Stimulated activated effector memory CD8-positive, alpha-beta T cell treated with anti-CD3 and anti-CD28 coated beads, Interleukin-12 subunit alpha, Interleukin-12 subunit beta, amount 100 ng/mL, for 72 hours (primary cell): Measurements from ENCODE around the gene TLE3.
"Not testable (repeated sequence)": the region's sequence is repeated elsewhere in the genome, so short reads cannot be mapped to it uniquely, and the experiment has no call there.

Experiments
- ATAC-seq: fragments of 150-1000 bp; cut with Tn5 transposase; 2 replicates; pipeline ENCODE4 v1.10.0; 2021
- DNase-seq, 2 donors: peaks; one replicate each; pipeline ENCODE4 v3.0.0; 2021 to 2022; ENCODE audit warnings: low spot score in 2 of 2
- H3K27ac Mint-ChIP-seq: one replicate; pipeline ENCODE4 v1.8.0; 2022; ENCODE audit warnings: mild to moderate bottlenecking, mixed read lengths
- H3K36me3 Mint-ChIP-seq: one replicate; pipeline ENCODE4 v1.8.0; 2022; ENCODE audit warnings: mild to moderate bottlenecking, mixed read lengths
- H3K4me1 Mint-ChIP-seq: one replicate; pipeline ENCODE4 v1.8.0; 2022; ENCODE audit warnings: mixed read lengths
- H3K4me3 Mint-ChIP-seq: one replicate; pipeline ENCODE4 v1.8.0; 2022; ENCODE audit warnings: mild to moderate bottlenecking, mixed read lengths
- H3K9me3 Mint-ChIP-seq: one replicate; pipeline ENCODE4 v1.8.0; 2022; ENCODE audit warnings: mixed read lengths

Gene TLE3

GRCh38 chr15:70097321-70098152, at the start of gene TLE3:
TSS of gene TLE3 (minus strand) at chr15:70097917. CDS start at chr15:70096798, 1,119 bp downstream.
- peak within 1 kb of the TSS; percentile 96 for H3K27ac Mint-ChIP-seq
- peaks cover 43% of the 10 kb centered on the region for H3K4me1 Mint-ChIP-seq
- peaks cover 63% of the 10 kb centered on the region for H3K36me3 Mint-ChIP-seq
- no peaks in the 10 kb centered on the region for H3K9me3 Mint-ChIP-seq
- DNase-seq, result peak; percentile 95 to 98
- ATAC-seq, result peak; percentile 81
- H3K4me3 Mint-ChIP-seq, result peak within 1 kb of the TSS; percentile 96

GRCh38 chr15:70147178-70147760, 49.6 kb upstream of the TLE3 start:
- H3K9me3 Mint-ChIP-seq, result no peaks in the 10 kb centered on the region
- H3K4me3 Mint-ChIP-seq, result no peak overlapping the region
- no peaks in the 10 kb centered on the region for H3K36me3 Mint-ChIP-seq
- ATAC-seq (no peak), DNase-seq (no peak)
- no peak overlapping the region for H3K27ac Mint-ChIP-seq
- peaks cover 18% of the 10 kb centered on the region for H3K4me1 Mint-ChIP-seq

GRCh38 chr15:70146771-70147170, 49.1 kb upstream of the TLE3 start:
- no peak overlapping the region for H3K4me3 Mint-ChIP-seq
- no peaks in the 10 kb centered on the region for H3K9me3 Mint-ChIP-seq
- DNase-seq (no peak), ATAC-seq (no peak)
- H3K27ac Mint-ChIP-seq, result no peak overlapping the region
- H3K36me3 Mint-ChIP-seq, result no peaks in the 10 kb centered on the region
- H3K4me1 Mint-ChIP-seq, result peaks cover 18% of the 10 kb centered on the region

GRCh38 chr15:70146162-70146561, 48.4 kb upstream of the TLE3 start:
- Mint-ChIP-seq H3K4me3 (no peak overlapping the region), H3K27ac (no peak overlapping the region), H3K9me3 (no peaks in the 10 kb centered on the region), H3K36me3 (no peaks in the 10 kb centered on the region), H3K4me1 (peaks cover 20% of the 10 kb centered on the region)
- ATAC-seq (no peak), DNase-seq (no peak)

DNA sequence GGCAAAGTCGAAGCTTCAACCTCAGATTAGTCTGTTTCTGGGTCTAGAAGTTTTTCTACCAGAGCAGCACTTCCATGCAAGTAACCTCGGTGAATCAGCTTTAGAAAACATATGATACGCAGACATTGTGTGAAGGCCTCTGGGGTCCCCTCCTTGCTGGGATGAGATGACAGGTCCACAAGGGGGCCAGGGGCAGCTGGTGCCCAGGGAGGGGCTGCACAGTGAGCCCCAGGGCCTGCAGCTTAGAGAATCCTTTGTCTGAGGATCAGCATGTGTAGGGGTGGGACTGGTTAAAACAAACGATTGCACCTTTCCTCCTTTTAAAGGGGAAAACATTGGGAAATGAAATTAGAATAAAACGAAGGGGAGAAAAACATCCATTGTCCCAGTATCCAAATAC, 47.5 kb upstream of the TLE3 start:
- H3K36me3 Mint-ChIP-seq, result no peaks in the 10 kb centered on the region
- DNase-seq (no peak), ATAC-seq (no peak)
- H3K4me3 Mint-ChIP-seq, result no peak overlapping the region
- H3K27ac Mint-ChIP-seq, result no peak overlapping the region
- H3K9me3 Mint-ChIP-seq, result no peaks in the 10 kb centered on the region
- peaks cover 29% of the 10 kb centered on the region for H3K4me1 Mint-ChIP-seq

DNA sequence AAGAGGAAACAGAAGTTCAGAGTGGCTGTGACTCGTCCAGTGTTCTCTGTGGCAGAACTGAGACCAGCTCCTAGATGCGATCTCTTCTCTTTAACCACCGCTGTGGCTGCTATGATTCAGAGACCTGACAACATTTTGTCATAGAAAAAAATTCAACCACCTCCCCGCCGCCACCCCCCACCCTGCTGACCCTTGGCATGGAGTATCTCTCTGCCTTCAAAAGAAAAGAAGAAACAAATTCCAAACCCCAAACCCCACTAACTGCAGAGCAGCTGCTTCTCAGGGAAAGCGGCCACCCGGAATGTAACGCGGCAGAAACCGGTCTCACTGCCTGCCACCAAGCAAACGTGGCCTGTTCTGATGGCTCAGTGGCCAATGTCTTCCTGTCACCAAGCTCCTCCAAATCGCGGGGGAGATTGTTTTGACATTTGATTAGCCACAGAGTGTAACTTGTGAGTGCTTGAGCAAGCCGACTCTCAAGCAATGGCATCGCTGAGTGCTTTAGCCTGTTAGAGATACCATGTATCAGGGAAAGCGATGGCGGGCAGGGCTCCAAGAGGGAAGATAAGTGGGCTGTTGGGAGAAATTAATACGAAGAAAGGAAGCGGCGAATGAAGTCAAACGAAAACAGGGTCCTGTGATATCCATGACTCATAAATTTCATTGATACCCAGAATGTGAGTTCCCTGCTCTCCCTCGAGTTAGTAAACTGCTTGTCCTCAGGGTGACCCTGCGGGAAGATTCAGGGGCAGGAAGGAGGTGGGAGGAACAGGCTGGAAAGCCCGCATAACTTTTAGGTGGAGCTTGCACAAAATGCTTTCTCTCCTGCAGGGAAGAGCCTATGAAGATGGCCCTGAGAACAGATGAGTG, 44.8 kb upstream of the TLE3 start:
- ATAC-seq, result peak; percentile 90
- no peaks in the 10 kb centered on the region for H3K9me3 Mint-ChIP-seq
- peak; percentile 10 to 63 for DNase-seq
- peaks cover 37% of the 10 kb centered on the region for H3K4me1 Mint-ChIP-seq
- H3K27ac Mint-ChIP-seq, result no peak overlapping the region
- H3K4me3 Mint-ChIP-seq, result peak overlapping the region; percentile 47
- no peaks in the 10 kb centered on the region for H3K36me3 Mint-ChIP-seq

DNA sequence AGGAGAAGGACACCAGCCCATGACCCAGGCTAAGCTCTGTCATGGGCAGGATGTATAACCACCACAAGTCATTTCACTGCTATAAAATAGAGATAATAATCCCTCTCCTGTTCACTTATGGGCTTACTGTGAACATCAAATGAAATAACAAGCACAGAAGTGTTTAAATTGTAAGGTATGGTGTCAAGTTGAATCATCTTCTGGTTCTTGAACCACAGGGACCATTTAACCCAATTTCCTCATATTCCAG, 44.3 kb upstream of the TLE3 start:
- no peaks in the 10 kb centered on the region for H3K36me3 Mint-ChIP-seq
- no peaks in the 10 kb centered on the region for H3K9me3 Mint-ChIP-seq
- H3K4me3 Mint-ChIP-seq, result peak overlapping the region; percentile 47
- peak; percentile 80 for ATAC-seq
- peak overlapping the region; percentile 83 for H3K27ac Mint-ChIP-seq
- peaks cover 37% of the 10 kb centered on the region for H3K4me1 Mint-ChIP-seq
- no peak for DNase-seq

DNA sequence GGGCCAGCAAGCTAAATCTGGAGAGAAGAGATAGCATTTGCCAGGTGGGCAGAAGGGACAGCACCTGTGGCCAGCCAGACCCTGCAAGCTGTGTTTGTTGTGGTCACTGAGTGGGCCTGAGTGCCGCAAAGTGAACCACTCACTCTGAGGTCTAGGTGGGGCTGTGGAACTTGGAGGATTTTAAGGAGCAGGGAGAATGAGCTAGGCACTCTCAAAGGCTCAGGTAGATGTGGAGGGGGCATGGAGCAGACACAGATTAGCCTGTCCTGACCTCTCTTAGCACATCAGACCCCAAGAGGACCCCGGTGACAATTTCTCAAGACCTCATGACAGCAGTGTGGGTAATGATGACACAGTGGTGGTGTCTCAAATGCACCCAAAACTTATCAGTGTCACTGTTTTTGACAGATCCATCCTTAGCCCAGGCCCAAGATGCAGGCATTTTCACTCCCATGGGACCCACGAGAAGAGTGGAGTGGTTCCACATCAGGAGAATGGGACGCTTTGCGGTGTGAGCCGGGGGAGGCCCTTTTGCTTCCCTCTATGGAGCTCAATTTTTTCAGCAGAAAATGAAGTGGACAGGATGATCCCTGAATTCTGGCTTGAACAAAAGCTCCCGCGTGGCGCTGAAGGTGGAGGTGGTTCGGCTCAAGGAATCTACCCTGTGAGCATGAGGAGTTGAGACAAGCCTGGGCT, 43.8 kb upstream of the TLE3 start:
- Mint-ChIP-seq H3K9me3 (no peaks in the 10 kb centered on the region), H3K4me3 (peak overlapping the region; percentile 47), H3K27ac (peak overlapping the region; percentile 83), H3K36me3 (no peaks in the 10 kb centered on the region), H3K4me1 (peaks cover 37% of the 10 kb centered on the region)
- no peak for DNase-seq
- ATAC-seq, result peak; percentile 47

DNA sequence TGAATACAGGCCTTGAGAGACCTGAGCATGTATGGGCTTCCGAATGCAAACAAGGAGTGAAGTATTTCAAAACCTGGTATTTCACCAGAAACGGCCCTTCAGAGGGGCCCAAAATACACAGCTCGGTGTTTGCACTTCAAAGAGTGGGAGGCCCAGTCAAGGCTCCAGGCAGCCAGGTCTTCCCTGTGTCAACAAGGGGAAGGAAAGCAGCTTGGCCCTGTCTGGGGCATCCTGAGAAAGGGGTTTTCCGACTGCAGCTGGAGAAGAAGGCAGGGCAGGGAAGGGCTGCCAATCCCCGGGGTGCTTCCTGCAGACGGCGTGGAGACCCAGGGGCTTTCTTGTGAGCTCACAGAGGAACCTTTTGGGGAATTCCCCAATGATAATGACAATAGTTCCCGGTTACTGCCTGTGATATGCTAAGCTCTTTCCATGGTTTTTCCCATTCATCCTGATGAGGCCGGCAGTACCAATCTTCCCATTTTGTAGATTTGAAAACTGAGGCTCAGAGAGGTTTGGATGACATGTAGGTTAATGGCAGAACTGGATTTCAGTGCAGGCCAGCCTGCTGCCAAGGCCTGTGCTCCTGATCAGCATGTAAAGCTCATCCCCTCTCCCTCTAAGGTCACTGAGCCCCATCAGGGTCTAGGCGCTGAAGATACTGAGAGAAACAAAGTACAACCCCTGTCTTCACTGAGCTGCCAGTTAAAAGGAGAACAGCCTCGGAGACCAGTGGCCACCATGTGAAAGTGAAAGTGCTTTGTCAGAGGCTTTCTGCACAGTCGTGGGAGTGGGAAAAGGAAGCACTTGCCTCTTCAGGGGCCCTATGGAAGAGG, 43.0 kb upstream of the TLE3 start:
- peak overlapping the region; percentile 83 for H3K27ac Mint-ChIP-seq
- H3K9me3 Mint-ChIP-seq, result no peaks in the 10 kb centered on the region
- ATAC-seq (peak; percentile 3), DNase-seq (no peak)
- peak overlapping the region; percentile 47 for H3K4me3 Mint-ChIP-seq
- no peaks in the 10 kb centered on the region for H3K36me3 Mint-ChIP-seq
- H3K4me1 Mint-ChIP-seq, result peaks cover 37% of the 10 kb centered on the region

- peak overlapping the region; percentile 47 for H3K4me3 Mint-ChIP-seq
- no peaks in the 10 kb centered on the region for H3K9me3 Mint-ChIP-seq
- no peak for ATAC-seq
- peak overlapping the region; percentile 17 for H3K27ac Mint-ChIP-seq
- DNase-seq, result no peak
- H3K36me3 Mint-ChIP-seq, result no peaks in the 10 kb centered on the region
- H3K4me1 Mint-ChIP-seq, result peaks cover 37% of the 10 kb centered on the region
Observed at GRCh38 chr15:70140025-70140542, 42.4 kb upstream of the TLE3 start.

DNA sequence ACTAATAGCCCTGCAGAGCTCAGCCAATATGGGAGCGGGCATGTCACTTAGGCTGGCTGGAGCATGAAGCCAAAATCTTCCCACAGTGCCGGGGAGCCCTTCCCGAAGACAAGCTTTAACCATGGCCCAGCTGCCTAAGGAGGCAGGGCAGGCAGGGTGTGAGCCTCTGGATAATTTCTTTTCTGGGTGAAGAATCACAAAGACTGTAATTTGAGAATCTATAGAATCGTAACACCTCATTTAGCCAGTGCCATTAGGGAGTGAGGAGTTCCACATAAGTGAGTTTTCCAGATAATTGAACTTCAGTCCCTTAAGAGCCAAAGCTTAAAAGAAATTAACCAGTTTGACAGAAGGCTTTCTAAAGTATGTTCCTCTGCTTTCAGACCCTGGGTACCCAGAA, 40.2 kb upstream of the TLE3 start:
- no peak overlapping the region for H3K4me3 Mint-ChIP-seq
- H3K27ac Mint-ChIP-seq, result no peak overlapping the region
- peaks cover 35% of the 10 kb centered on the region for H3K4me1 Mint-ChIP-seq
- no peaks in the 10 kb centered on the region for H3K9me3 Mint-ChIP-seq
- ATAC-seq (no peak), DNase-seq (no peak)
- no peaks in the 10 kb centered on the region for H3K36me3 Mint-ChIP-seq

DNA sequence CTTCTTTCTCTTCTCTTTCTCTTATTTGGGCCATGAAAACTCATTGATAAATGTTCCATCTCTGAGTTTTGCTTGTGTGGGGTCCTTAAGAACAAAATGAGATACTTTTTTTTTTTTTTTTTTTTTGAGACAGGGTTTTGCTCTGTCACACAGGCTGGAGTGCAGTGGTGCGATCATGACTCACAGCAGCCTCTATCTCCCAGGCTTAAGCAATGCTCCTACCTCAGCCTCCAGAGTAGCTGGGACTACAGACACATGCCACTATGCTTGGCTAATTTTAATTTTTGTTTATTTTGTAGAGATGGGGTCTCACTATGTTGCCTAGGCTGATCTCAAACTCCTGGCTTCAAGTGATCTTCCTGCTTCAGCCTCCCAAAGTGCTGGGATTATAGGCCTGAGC, 39.3 kb upstream of the TLE3 start:
- DNase-seq, ATAC-seq, H3K36me3 Mint-ChIP-seq, H3K9me3 Mint-ChIP-seq, H3K27ac Mint-ChIP-seq, H3K4me3 Mint-ChIP-seq: not testable (repeated sequence)
- H3K4me1 Mint-ChIP-seq, result peaks cover 25% of the 10 kb centered on the region

- Mint-ChIP-seq H3K4me1 (no peaks in the 10 kb centered on the region), H3K27ac (no peak overlapping the region), H3K9me3 (no peaks in the 10 kb centered on the region), H3K36me3 (no peaks in the 10 kb centered on the region), H3K4me3 (no peak overlapping the region)
- no peak for ATAC-seq
- no peak for DNase-seq
Observed at GRCh38 chr15:70133781-70134421, 36.2 kb upstream of the TLE3 start.

DNA sequence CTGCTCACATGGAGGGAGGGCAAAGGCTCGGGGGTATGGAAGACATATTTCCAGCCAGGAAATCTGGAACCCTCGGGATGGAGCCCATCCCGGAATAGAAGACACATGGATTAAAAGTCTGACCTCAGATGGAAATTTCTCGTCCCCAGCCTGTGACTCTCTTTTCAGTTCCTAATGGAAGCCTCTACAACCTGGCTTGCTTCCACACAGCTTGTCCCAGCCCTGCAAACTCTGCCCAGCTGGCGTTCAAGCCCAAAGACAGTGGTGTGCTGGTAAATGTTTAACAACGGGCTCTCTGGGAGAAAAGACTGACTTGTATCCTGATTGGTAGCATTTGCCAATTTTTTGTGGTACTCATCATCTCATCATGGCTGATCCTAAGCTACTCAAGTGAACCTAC, 35.6 kb upstream of the TLE3 start:
- no peak overlapping the region for H3K4me3 Mint-ChIP-seq
- no peak overlapping the region for H3K27ac Mint-ChIP-seq
- H3K4me1 Mint-ChIP-seq, result peaks cover 5% of the 10 kb centered on the region
- ATAC-seq (no peak), DNase-seq (no peak)
- no peaks in the 10 kb centered on the region for H3K9me3 Mint-ChIP-seq
- no peaks in the 10 kb centered on the region for H3K36me3 Mint-ChIP-seq
